HFFc6 (cell line): Measurements from ENCODE around the gene ESPN. TPM values are rescaled to one million over a fixed set of nuclear protein-coding genes. Genes with fewer than 3 reads are reported as not detected.

ENCODE experiments used
- DNase-seq: peaks from one replicate; pipeline ENCODE4 v3.0.0-alpha.2; 2018
- H3K27ac Mint-ChIP-seq: 2 replicates; pipeline ENCODE4 v1.8.0; 2020; ENCODE audit warnings: mild to moderate bottlenecking, mixed read lengths
- H3K27me3 Mint-ChIP-seq: 2 replicates; pipeline ENCODE4 v1.8.0; 2021; ENCODE audit warnings: mild to moderate bottlenecking, moderate library complexity, mixed read lengths; ENCODE audit not compliant: insufficient read depth
- H3K36me3 Mint-ChIP-seq: 2 replicates; pipeline ENCODE4 v1.8.0; 2021; ENCODE audit warnings: low read depth, mixed read lengths
- H3K4me1 Mint-ChIP-seq: 2 replicates; pipeline ENCODE4 v1.8.0; 2020; ENCODE audit warnings: low read depth, mixed read lengths
- H3K4me3 Mint-ChIP-seq: 2 replicates; pipeline ENCODE4 v1.8.0; 2020; ENCODE audit warnings: mild to moderate bottlenecking, moderate library complexity, mixed read lengths
- H3K9me3 Mint-ChIP-seq: 2 replicates; pipeline ENCODE4 v1.8.0; 2020; ENCODE audit warnings: mild to moderate bottlenecking, mixed read lengths
- CTCF ChIP-seq: fragments of 200-600 bp; sonication (generic); IDR thresholded peaks from 2 replicates; pipeline ENCODE4 v1.5.0; 2021; ENCODE audit warnings: antibody characterized with exemption, mild to moderate bottlenecking
- total RNA-seq, 6 experiments: library from RNA; stranded (reverse); fragmentation: NEBNext Ultra II Directional; extraction: Animal tissue kit (Norgen Biotek cat#: 25700); gene quantifications; 2 replicates in 1 of 6; 3 replicates in 5 of 6; pipeline ENCODE4 v1.2.3, GENCODE V29; 2021

ESPN gene
- total RNA-seq, 6 experiments from 2014 or later, result not detected

- no peak for TF ChIP-seq CTCF
- H3K9me3 Mint-ChIP-seq, result no peaks in the 10 kb centered on the region
- H3K4me3 Mint-ChIP-seq, result no peak overlapping the region
- H3K27ac Mint-ChIP-seq, result no peak overlapping the region
- no peak for DNase-seq
- no peaks in the 10 kb centered on the region for H3K4me1 Mint-ChIP-seq
- H3K27me3 Mint-ChIP-seq, result peaks cover 18% of the 10 kb centered on the region
- peaks cover 7% of the 10 kb centered on the region for H3K36me3 Mint-ChIP-seq
Observed at GRCh38 chr1:6463120-6463412, 38.5 kb downstream of the ESPN start.

- H3K9me3 Mint-ChIP-seq, result no peaks in the 10 kb centered on the region
- H3K27me3 Mint-ChIP-seq, result peaks cover 11% of the 10 kb centered on the region
- H3K36me3 Mint-ChIP-seq, result peaks cover 7% of the 10 kb centered on the region
- H3K4me3 Mint-ChIP-seq, result no peak overlapping the region
- H3K27ac Mint-ChIP-seq, result no peak overlapping the region
- no peak for DNase-seq
- no peak for TF ChIP-seq CTCF
- H3K4me1 Mint-ChIP-seq, result no peaks in the 10 kb centered on the region
Observed at GRCh38 chr1:6464514-6464836, 39.9 kb downstream of the ESPN start.

DNA sequence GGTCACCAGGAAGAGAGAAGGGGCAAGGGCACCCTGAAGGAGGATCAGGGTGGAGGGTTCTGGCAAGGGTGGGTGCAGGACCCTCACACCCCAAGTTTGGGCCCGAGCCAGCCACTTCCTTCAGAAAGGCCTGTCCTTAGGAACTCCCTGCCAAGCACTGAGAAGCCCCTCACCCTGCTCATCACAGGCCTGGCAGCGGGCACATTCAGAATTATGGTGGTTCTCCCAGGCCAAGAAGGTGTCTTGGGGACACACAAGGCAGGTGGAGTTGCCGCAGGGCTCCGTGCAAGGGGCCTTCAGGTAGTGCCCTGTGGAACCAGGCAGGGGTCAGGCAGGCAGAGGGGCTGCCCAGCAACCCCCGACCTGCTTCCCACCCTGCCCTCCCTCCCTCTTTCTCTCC is 40.3 kb downstream of the ESPN start:
- TF ChIP-seq CTCF, result no peak

GRCh38 chr1:6465461-6466005 is 41.0 kb downstream of the ESPN start:
- H3K4me3 Mint-ChIP-seq, result no peak overlapping the region
- DNase-seq, result no peak
- peaks cover 4% of the 10 kb centered on the region; the same call in 1 of the 2 replicates for H3K27me3 Mint-ChIP-seq
- no peak overlapping the region for H3K27ac Mint-ChIP-seq
- TF ChIP-seq CTCF, result no peak
- no peaks in the 10 kb centered on the region for H3K9me3 Mint-ChIP-seq
- H3K4me1 Mint-ChIP-seq, result no peaks in the 10 kb centered on the region
- peaks cover 7% of the 10 kb centered on the region for H3K36me3 Mint-ChIP-seq

More for the DNA sequence above, 40.3 kb downstream of the ESPN start:
- no peak for DNase-seq
- H3K4me1 Mint-ChIP-seq, result no peaks in the 10 kb centered on the region
- peaks cover 7% of the 10 kb centered on the region for H3K36me3 Mint-ChIP-seq
- H3K27me3 Mint-ChIP-seq, result peaks cover 7% of the 10 kb centered on the region; the same call in 1 of the 2 replicates
- H3K4me3 Mint-ChIP-seq, result no peak overlapping the region
- H3K27ac Mint-ChIP-seq, result no peak overlapping the region
- no peaks in the 10 kb centered on the region for H3K9me3 Mint-ChIP-seq

DNA sequence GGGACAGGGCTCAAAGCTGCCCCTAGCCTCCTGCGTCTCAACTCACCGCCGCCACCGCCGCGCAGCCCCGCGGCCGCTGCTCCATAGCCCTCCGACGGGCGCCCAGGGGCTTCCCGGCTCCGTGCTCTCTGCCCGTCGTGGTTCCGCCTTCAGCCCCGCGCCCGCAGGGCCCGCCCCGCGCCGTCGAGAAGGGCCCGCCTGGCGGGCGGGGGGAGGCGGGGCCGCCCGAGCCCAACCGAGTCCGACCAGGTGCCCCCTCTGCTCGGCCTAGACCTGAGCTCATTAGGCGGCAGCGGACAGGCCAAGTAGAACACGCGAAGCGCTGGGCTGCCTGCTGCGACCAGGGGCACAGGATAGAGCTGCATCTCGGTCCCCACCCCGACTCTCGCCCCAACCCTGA is 41.4 kb downstream of the ESPN start, which contains the start of gene TNFRSF25:
Gene TNFRSF25, minus strand, starts transcription at position 151 of the 400 bp plus-strand sequence. Its CDS starts 66 bp downstream, at position 85.
- no peak for DNase-seq
- no peak within 1 kb of the TSS for H3K27ac Mint-ChIP-seq
- no peaks in the 10 kb centered on the region for H3K4me1 Mint-ChIP-seq
- H3K9me3 Mint-ChIP-seq, result no peaks in the 10 kb centered on the region
- H3K27me3 Mint-ChIP-seq, result peaks cover 4% of the 10 kb centered on the region; the same call in 1 of the 2 replicates
- H3K4me3 Mint-ChIP-seq, result no peak within 1 kb of the TSS
- peaks cover 7% of the 10 kb centered on the region for H3K36me3 Mint-ChIP-seq
- no peak for TF ChIP-seq CTCF

DNA sequence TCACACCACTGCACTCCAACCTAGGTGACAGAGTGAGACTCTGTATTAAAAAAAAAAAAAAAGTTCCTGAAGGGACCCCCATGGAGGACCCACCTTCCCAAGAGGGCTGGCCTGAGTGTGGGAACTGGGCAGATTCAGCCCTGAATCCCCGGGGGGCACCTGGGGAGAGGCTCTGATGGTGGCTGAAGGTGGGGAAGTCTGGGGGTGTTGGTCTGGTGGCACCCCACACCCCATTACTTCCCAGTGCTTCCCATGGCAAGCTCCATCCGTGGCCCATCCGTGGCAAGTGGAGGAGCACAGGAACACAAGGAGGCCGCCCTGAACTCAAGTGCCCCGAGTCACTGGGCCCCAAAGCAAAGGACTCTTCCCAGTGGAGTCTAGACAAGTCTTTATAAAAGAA is 42.2 kb downstream of the ESPN start:
- Mint-ChIP-seq H3K27ac (no peak overlapping the region), H3K4me1 (no peaks in the 10 kb centered on the region), H3K9me3 (no peaks in the 10 kb centered on the region), H3K36me3 (peaks cover 7% of the 10 kb centered on the region), H3K27me3 (peaks cover 4% of the 10 kb centered on the region; the same call in 1 of the 2 replicates), H3K4me3 (no peak overlapping the region)
- TF ChIP-seq CTCF, result no peak
- no peak for DNase-seq
